Measurements from ENCODE around the gene FBL. TPM values are rescaled to one million over a fixed set of nuclear protein-coding genes. Genes with fewer than 3 reads are reported as not detected.
A peak's percentile ranks its signal among the peaks of the same experiment; 100 is the strongest.

FBL gene
- total and polyA plus RNA-seq, 2 donors (not counting 1 experiment from before 2014, with no cell fraction given) = 253 to 376 TPM

DNA sequence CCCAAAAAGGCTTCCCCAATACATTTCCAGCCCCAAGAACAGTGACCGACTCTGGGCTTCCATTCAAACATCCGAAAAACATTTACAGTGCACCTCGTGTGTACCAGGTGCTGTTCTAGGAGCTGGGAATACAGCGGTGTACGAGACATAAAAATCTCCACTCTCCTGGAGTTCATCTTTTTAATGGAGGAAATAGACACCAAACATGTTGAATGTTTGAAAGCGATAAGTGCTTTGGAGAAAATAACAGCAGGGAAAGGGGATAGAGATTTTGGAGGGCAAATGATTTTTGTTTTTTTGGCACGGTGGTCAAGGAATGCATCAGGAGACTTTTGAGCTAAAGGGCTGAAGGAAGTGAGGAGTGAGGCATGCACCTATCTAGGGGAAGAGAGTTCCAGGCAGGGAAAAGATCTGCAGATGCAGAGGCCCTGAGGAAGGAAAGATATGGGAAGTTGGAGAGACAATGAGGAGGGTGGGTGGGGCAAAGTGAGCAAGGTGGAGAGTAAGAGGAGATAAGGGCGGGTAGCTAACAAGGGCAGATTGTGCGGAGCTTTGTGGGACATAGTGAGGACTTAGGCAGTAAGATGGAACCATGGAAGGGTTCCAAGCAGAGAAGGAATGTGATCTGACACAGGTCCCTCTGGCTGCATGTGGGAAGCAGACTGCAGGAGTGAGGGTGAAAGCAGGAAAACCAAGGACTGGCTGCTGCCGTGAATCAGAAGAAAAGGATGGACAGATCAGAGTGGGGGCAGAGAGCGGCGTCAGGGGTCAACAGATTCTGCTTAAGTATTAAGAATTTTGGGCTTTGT, 703 bp upstream of the FBL start:
- H2AFZ ChIP-seq (ENCODE audit: insufficient read depth, low read depth, low read length, poor library complexity, severe bottlenecking) = peak overlapping the region; percentile 89
- no peak for ATAC-seq (ENCODE audit: low read depth)
- CTCF ChIA-PET = interaction anchor here (1.0 to 8.1 kb wide), 6 partner anchors 9 to 295 kb away, joined by 3 to 159 read pairs (median 40); partner anchors contain the start of genes DYRK1B and PSMC4
- peak overlapping the region; percentile 87 for H3K4me2 ChIP-seq (replicated peaks; ENCODE audit: low read depth, low read length, poor library complexity, severe bottlenecking)
- Mint-ChIP-seq H3K27me3 (peaks cover 4% of the 10 kb centered on the region), H3K9me3 (ENCODE audit: insufficient read depth) (no peaks in the 10 kb centered on the region), H3K27ac (peak overlapping the region; percentile 96), H3K4me1 (peaks cover 46% of the 10 kb centered on the region), H3K4me3 (peak overlapping the region; percentile 95)
- H3K4me3 ChIP-seq (ENCODE audit: control extremely low read depth in 1 of 5, extremely low read depth in 1 of 5, insufficient read depth in 1 of 5, low read depth in 2 of 5, low read length in 4 of 5) = peak overlapping the region; percentile 13 to 91 (median 89)
- intact Hi-C loops (cut with micrococcal nuclease) = loop anchor here (1.0 kb wide), 3 partner anchors 14 to 124 kb away; partner anchors contain the start of gene PSMC4
- peak overlapping the region; percentile 73 to 88 for H3K27ac ChIP-seq (ENCODE audit: low read length in 2 of 2)
- DNase-seq = peak; percentile 27
- peaks cover 27 to 37% of the 10 kb centered on the region in 2 donors for H3K4me1 ChIP-seq (ENCODE audit: control insufficient read depth in 2 of 2, insufficient read depth in 2 of 2, low read length in 2 of 2)
- peaks cover 0 to 2% (median 0%) of the 10 kb centered on the region in 4 experiments for H3K27me3 ChIP-seq (replicated peaks in 1 of 4; ENCODE audit: control extremely low read depth in 1 of 4, control insufficient read depth in 3 of 4, insufficient read depth in 4 of 4, low read length in 3 of 4)
- no peaks in the 10 kb centered on the region for H3K36me3 ChIP-seq (replicated peaks in 1 of 2; ENCODE audit: control extremely low read depth in 1 of 2, control insufficient read depth in 1 of 2, extremely low read depth in 1 of 2, insufficient read depth in 2 of 2, low read length in 1 of 2)
- POLR2A ChIA-PET = interaction anchor here (1.6 kb wide), 1 partner anchor 13 kb away, joined by 21 read pairs; the partner anchor contains the start of gene DYRK1B
- peaks cover 29% of the 10 kb centered on the region for H4K20me1 ChIP-seq (ENCODE audit: control insufficient read depth, insufficient read depth, low read length, poor library complexity, severe bottlenecking)
- WGBS (ENCODE audit: insufficient coverage) = 53% methylated on average over 8 of the region's 12 CpGs
- TF ChIP-seq, protein P1, sequence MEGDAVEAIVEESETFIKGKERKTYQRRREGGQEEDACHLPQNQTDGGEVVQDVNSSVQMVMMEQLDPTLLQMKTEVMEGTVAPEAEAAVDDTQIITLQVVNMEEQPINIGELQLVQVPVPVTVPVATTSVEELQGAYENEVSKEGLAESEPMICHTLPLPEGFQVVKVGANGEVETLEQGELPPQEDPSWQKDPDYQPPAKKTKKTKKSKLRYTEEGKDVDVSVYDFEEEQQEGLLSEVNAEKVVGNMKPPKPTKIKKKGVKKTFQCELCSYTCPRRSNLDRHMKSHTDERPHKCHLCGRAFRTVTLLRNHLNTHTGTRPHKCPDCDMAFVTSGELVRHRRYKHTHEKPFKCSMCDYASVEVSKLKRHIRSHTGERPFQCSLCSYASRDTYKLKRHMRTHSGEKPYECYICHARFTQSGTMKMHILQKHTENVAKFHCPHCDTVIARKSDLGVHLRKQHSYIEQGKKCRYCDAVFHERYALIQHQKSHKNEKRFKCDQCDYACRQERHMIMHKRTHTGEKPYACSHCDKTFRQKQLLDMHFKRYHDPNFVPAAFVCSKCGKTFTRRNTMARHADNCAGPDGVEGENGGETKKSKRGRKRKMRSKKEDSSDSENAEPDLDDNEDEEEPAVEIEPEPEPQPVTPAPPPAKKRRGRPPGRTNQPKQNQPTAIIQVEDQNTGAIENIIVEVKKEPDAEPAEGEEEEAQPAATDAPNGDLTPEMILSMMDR (IDR thresholded peaks at IDR 0.05) = no peak
- TF ChIP-seq EZH2 (IDR thresholded peaks at IDR 0.05; ENCODE audit: borderline replicate concordance, insufficient read depth, low read depth, low read length, poor library complexity, severe bottlenecking) = no peak
- no peaks in the 10 kb centered on the region for H3K9me3 ChIP-seq (ENCODE audit: control extremely low read depth in 1 of 3, control insufficient read depth in 2 of 3, insufficient read depth in 1 of 3, low read length in 2 of 3)
- H3K9ac ChIP-seq (ENCODE audit: low read length) = peak overlapping the region; percentile 84
- peaks cover 42% of the 10 kb centered on the region for H3K79me2 ChIP-seq (ENCODE audit: control insufficient read depth, insufficient read depth, low read length)

DNA sequence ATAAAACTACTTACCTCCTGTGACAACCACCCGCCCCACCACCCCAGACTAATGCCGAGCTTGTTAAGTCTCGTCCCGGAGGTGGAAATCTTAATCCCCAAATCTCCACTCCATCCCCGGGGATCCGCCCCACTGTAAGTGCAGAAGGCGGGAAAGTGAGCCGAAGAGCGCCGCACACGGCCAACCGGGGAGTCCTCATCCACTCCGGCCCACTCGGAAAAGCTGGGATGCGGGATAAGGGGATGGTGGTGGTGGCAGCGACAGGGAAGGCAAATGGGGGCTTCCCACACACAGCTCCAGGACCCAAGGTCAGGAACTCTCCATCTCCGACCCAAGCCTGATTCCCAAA, 621 bp downstream of the FBL start:
- Histone ChIP-seq H3K79me2 (ENCODE audit: control insufficient read depth, insufficient read depth, low read length) (peaks cover 56% of the 10 kb centered on the region), H3K4me1 (ENCODE audit: control insufficient read depth in 2 of 2, insufficient read depth in 2 of 2, low read length in 2 of 2) (peaks cover 27 to 37% of the 10 kb centered on the region in 2 donors), H3K36me3 (replicated peaks in 1 of 2; ENCODE audit: control extremely low read depth in 1 of 2, control insufficient read depth in 1 of 2, extremely low read depth in 1 of 2, insufficient read depth in 2 of 2, low read length in 1 of 2) (no peaks in the 10 kb centered on the region), H3K27me3 (replicated peaks in 1 of 4; ENCODE audit: control extremely low read depth in 1 of 4, control insufficient read depth in 3 of 4, insufficient read depth in 4 of 4, low read length in 3 of 4) (no peaks in the 10 kb centered on the region), H4K20me1 (ENCODE audit: control insufficient read depth, insufficient read depth, low read length, poor library complexity, severe bottlenecking) (peaks cover 32% of the 10 kb centered on the region), H3K9ac (ENCODE audit: low read length) (peak overlapping the region; percentile 84), H2AFZ (ENCODE audit: insufficient read depth, low read depth, low read length, poor library complexity, severe bottlenecking) (peak overlapping the region; percentile 89), H3K27ac (ENCODE audit: low read length in 2 of 2) (peak overlapping the region; percentile 73 to 88), H3K9me3 (ENCODE audit: control extremely low read depth in 1 of 3, control insufficient read depth in 2 of 3, insufficient read depth in 1 of 3, low read length in 2 of 3) (no peaks in the 10 kb centered on the region), H3K4me3 (ENCODE audit: control extremely low read depth in 1 of 5, extremely low read depth in 1 of 5, insufficient read depth in 1 of 5, low read depth in 2 of 5, low read length in 4 of 5) (peak overlapping the region; percentile 76 to 91 (median 89)), H3K4me2 (replicated peaks; ENCODE audit: low read depth, low read length, poor library complexity, severe bottlenecking) (peak overlapping the region; percentile 87)
- WGBS (ENCODE audit: insufficient coverage) = 4% methylated on average over 5 of the region's 17 CpGs
- peak overlapping the region; percentile 96 for H3K27ac Mint-ChIP-seq
- H3K27me3 Mint-ChIP-seq = no peaks in the 10 kb centered on the region
- POLR2A ChIA-PET = interaction anchor here (0.6 to 2.8 kb wide), 3 partner anchors 12 to 131 kb away, joined by 4 to 10 read pairs (median 6); partner anchors contain the start of genes DYRK1B and PSMC4
- H3K9me3 Mint-ChIP-seq (ENCODE audit: insufficient read depth) = no peaks in the 10 kb centered on the region
- intact Hi-C loops (cut with micrococcal nuclease) = no loop called here
- ATAC-seq (ENCODE audit: low read depth) (no peak), DNase-seq (no peak)
- CTCF ChIA-PET = interaction anchor here (0.6 to 8.1 kb wide), 12 partner anchors 10 to 297 kb away, joined by 3 to 159 read pairs (median 14); partner anchors contain the start of genes DYRK1B and PSMC4
- H3K4me3 Mint-ChIP-seq = peak overlapping the region; percentile 95
- TF ChIP-seq, protein P1 (IDR thresholded peaks at IDR 0.05) = no peak
- no peak for TF ChIP-seq EZH2 (IDR thresholded peaks at IDR 0.05; ENCODE audit: borderline replicate concordance, insufficient read depth, low read depth, low read length, poor library complexity, severe bottlenecking)
- peaks cover 51% of the 10 kb centered on the region for H3K4me1 Mint-ChIP-seq

Measured in B cell (primary cell).